ENCODE measurements around the gene CEP250.
"Not testable (repeated sequence)": the region's sequence is repeated elsewhere in the genome, so short reads cannot be mapped to it uniquely, and the experiment has no call there.

Gene CEP250

DNA sequence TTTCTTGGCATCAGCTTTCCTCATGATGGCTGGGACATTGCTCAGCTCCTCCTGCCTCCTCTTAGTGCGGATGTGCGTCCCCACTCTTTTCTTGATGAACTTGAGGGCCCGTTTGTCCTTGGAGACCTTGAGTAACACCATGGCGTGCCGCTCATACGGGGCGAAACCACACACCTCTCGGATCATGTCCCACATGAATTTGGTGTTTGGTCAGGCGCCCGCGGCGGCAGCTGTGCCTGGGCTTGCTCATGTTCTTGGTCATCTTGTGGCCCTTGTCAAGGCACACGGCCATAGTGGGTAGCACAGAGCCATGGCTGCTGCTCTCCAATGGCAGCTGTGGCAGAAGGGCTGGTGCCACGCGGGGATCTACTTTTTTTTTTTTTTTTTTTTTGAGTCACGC, 89.0 kb downstream of the CEP250 start:
- in situ Hi-C loops (cut with HindIII; ENCODE audit: low sequenced_read_pairs) = no loop called here
- TF ChIP-seq, protein P1, sequence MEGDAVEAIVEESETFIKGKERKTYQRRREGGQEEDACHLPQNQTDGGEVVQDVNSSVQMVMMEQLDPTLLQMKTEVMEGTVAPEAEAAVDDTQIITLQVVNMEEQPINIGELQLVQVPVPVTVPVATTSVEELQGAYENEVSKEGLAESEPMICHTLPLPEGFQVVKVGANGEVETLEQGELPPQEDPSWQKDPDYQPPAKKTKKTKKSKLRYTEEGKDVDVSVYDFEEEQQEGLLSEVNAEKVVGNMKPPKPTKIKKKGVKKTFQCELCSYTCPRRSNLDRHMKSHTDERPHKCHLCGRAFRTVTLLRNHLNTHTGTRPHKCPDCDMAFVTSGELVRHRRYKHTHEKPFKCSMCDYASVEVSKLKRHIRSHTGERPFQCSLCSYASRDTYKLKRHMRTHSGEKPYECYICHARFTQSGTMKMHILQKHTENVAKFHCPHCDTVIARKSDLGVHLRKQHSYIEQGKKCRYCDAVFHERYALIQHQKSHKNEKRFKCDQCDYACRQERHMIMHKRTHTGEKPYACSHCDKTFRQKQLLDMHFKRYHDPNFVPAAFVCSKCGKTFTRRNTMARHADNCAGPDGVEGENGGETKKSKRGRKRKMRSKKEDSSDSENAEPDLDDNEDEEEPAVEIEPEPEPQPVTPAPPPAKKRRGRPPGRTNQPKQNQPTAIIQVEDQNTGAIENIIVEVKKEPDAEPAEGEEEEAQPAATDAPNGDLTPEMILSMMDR (IDR thresholded peaks at IDR 0.05; ENCODE audit: low read depth, low read length, missing control alignments) = no peak
- DNase-seq (ENCODE audit: low read depth) = no peak
- H3K4me3 ChIP-seq (ENCODE audit: low read depth, low read length) = no peak overlapping the region

DNA sequence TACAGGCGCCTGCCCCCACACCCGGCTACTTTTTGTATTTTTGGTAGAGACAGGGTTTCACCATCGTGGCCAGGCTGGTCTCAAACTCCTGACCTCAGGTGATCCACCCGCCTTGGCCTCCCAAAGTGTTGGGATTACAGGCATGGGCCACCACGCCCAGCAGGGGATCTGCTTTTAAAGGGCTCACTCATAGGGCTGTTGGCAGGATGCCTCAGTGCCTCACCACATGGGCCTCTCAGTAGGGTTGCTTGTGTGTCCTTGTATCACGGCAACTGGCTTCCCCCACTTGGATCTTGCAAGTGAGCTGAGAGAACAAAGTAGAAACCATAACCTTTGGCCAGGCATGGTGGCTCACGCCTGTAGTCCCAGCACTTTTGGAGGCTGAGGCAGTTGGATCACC, 89.5 kb downstream of the CEP250 start:
- in situ Hi-C loops (cut with HindIII; ENCODE audit: low sequenced_read_pairs); H3K4me3 ChIP-seq (ENCODE audit: low read depth, low read length): not testable (repeated sequence)
- peak; percentile 41 for DNase-seq (ENCODE audit: low read depth)

DNA sequence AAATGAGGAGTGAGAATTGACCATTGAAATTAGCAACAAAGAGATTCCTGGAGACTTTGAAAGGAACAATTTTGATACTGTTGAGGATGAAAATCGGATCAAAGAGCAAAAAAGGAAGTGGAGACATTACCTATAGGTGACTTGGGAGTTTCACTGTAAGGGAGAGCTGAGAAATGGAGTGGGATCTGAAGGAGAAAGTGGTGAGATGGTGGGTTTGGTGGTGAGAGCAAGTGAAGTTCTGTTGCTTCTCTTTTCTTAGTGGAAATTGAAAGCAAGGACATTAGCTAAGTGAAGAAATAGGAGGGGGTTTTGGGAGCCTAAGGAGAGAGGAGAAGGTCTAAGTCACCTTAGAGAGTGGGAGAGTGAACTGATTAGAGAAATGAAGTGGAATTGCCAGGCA, 90.7 kb downstream of the CEP250 start:
- no peak overlapping the region for H3K4me3 ChIP-seq (ENCODE audit: low read depth, low read length)
- in situ Hi-C loops (cut with HindIII; ENCODE audit: low sequenced_read_pairs) = no loop called here
- TF ChIP-seq, protein P1 (IDR thresholded peaks at IDR 0.05; ENCODE audit: low read depth, low read length, missing control alignments) = no peak
- DNase-seq (ENCODE audit: low read depth) = no peak

DNA sequence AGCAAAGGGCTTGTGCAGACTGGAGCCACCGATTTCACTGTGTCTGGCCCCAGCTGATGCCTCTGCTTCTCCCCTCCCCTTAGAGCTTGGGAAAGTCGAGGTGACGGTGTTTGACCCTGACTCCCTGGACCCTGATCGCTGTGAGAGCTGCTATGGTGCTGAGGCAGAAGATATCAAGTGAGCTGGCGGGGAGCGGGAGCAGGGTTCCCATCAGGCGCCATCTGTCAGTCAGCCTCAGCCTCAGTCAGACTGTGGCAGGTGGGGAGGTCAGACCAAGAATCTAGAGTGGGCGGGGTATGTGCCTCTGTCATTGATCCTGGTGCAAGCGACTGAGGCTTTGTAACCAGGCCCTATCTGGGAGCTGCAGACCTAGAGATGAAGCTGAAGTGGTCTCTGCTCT, 91.9 kb downstream of the CEP250 start:
- TF ChIP-seq, protein P1 (IDR thresholded peaks at IDR 0.05; ENCODE audit: low read depth, low read length, missing control alignments) = no peak
- in situ Hi-C loops (cut with HindIII; ENCODE audit: low sequenced_read_pairs) = no loop called here
- DNase-seq (ENCODE audit: low read depth) = no peak
- no peak overlapping the region for H3K4me3 ChIP-seq (ENCODE audit: low read depth, low read length)

- no peak overlapping the region for H3K4me3 ChIP-seq (ENCODE audit: low read depth, low read length)
- in situ Hi-C loops (cut with HindIII; ENCODE audit: low sequenced_read_pairs) = no loop called here
- TF ChIP-seq, protein P1 (IDR thresholded peaks at IDR 0.05; ENCODE audit: low read depth, low read length, missing control alignments) = no peak
- no peak for DNase-seq (ENCODE audit: low read depth)
Observed at GRCh38 chr20:35551503-35551902, 96.1 kb downstream of the CEP250 start.

- DNase-seq (ENCODE audit: low read depth) = no peak
- TF ChIP-seq, protein P1 (IDR thresholded peaks at IDR 0.05; ENCODE audit: low read depth, low read length, missing control alignments) = no peak
- H3K4me3 ChIP-seq (ENCODE audit: low read depth, low read length) = no peak overlapping the region
- in situ Hi-C loops (cut with HindIII; ENCODE audit: low sequenced_read_pairs) = no loop called here
Observed at GRCh38 chr20:35552914-35553313, 97.5 kb downstream of the CEP250 start.

DNA sequence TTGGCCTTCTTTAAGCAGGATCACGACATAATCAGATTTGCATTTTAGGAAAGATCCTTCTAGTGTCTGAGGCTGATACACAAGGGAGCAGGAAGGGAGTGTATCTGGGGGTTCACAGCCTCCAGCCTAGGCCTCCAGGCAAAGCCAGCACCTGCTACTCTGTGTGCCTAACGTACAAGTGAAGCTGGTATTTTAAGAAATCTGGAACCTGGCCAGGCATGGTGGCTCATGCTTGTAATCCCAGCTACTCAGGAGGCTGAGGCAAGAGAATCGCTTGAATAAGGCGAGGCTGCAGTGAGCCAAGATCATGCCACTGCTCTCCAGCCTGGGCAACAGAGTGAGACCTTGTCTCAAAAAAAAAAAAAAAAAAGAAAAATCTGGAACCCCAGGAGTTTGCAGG, 100.1 kb downstream of the CEP250 start:
- in situ Hi-C loops (cut with HindIII; ENCODE audit: low sequenced_read_pairs) = not testable (repeated sequence)

GRCh38 chr20:35555951-35556645, 100.7 kb downstream of the CEP250 start:
- in situ Hi-C loops (cut with HindIII; ENCODE audit: low sequenced_read_pairs) = no loop called here
- TF ChIP-seq, protein P1 (IDR thresholded peaks at IDR 0.05; ENCODE audit: low read depth, low read length, missing control alignments) = no peak
- no peak overlapping the region for H3K4me3 ChIP-seq (ENCODE audit: low read depth, low read length)
- DNase-seq (ENCODE audit: low read depth) = no peak

More for the DNA sequence above, 100.1 kb downstream of the CEP250 start:
- H3K4me3 ChIP-seq (ENCODE audit: low read depth, low read length); DNase-seq (ENCODE audit: low read depth): not testable (repeated sequence)

All from astrocyte of the cerebellum (primary cell).